Glomerular visceral epithelial cell (primary cell): Measurements from ENCODE around the gene TUBA8.
"Not testable (repeated sequence)": the region's sequence is repeated elsewhere in the genome, so short reads cannot be mapped to it uniquely, and the experiment has no call there.

Experiments
- DNase-seq: peaks from one replicate; pipeline ENCODE4 v3.0.0-alpha.2; 2016; ENCODE audit errors: extremely low spot score

The TUBA8 gene

DNA sequence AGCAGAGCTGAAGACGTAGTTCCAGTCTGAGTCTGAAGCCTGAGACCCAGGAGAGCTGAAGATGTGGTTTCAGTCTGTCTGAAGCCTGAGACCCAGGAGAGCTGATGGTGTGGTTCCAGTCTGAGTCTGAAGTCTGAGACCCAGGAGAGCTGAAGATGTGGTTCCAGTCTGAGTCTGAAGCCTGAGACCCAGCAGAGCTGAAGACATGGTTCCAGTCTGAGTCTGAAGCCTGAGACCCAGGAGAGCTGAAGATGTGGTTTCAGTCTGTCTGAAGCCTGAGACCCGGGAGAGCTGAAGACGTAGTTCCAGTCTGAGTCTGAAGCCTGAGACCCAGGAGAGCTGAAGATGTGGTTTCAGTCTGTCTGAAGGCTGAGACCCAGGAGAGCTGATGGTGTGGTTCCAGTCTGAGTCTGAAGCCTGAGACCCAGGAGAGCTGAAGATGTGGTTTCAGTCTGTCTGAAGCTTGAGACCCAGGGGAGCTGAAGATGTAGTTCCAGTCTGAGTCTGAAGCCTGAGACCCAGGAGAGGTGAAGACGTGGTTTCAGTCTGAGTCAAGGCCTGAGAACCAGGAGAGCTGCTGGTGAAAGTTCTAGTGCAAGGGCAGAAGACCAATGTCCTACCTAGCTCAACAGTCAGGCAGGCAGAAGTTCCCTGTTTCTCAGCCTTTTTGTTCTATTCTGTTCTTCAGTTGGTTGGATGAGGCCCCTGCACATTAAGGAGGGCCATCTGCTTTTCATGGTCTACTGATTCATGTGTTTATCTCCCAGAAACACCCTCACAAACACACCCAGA lies 3.9 kb upstream of the TUBA8 start:
- DNase-seq: not testable (repeated sequence)

DNA sequence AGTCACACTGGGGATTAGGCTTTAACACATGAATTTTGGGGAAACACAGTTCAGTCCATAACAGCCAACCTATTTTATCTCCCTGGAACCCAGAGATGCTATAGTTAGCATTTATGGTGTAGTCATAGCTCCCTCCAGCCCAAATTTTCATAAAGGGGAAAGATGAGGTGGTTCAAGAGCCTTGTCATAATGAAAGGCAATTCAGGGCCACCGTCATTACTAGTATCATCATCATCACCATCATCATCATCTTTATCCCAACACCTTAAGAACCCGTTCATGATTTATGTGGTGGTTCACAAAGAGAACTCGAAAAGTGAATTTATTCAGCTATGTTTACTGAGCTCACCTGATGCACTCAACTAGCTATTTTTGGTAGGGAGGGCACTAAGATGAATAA lies 2.4 kb upstream of the TUBA8 start:
- DNase-seq: no peak

DNA sequence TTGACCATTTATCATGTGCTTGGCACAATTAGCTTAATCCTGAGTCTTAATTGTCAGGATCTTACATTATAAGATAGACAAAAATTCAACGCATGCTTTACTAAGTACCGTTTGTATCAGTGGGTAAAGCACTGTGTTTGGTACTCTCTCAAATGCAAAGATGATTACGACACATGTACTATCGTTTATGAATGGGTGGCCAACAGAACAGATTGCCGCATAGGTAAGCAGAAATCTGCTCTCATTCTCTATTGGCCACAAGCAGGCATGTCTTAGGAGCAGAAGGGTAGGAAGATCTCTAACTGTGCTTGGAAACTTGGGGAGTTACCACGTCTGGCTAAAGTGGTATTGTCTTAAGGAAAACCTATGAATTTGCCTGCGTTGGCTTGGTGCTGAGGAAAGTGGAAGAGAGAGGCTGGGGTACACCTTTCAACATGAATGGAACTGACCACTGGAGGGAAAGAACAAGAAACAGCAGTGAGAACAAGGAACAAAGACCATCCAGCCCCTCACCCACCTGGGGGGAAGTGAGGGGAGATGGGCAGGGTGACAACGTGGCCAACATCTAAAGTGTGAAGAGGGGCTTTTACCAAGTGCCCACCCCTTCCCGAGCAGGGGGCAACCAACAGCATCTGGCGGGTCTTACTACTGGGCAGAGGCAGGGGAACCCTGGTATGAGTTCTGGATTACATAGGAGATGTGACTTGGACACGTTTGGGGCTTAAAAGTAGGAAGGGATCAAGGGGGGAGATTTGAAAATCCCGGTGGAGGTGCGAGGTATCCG lies 1.0 kb upstream of the TUBA8 start:
- no peak for DNase-seq

DNA sequence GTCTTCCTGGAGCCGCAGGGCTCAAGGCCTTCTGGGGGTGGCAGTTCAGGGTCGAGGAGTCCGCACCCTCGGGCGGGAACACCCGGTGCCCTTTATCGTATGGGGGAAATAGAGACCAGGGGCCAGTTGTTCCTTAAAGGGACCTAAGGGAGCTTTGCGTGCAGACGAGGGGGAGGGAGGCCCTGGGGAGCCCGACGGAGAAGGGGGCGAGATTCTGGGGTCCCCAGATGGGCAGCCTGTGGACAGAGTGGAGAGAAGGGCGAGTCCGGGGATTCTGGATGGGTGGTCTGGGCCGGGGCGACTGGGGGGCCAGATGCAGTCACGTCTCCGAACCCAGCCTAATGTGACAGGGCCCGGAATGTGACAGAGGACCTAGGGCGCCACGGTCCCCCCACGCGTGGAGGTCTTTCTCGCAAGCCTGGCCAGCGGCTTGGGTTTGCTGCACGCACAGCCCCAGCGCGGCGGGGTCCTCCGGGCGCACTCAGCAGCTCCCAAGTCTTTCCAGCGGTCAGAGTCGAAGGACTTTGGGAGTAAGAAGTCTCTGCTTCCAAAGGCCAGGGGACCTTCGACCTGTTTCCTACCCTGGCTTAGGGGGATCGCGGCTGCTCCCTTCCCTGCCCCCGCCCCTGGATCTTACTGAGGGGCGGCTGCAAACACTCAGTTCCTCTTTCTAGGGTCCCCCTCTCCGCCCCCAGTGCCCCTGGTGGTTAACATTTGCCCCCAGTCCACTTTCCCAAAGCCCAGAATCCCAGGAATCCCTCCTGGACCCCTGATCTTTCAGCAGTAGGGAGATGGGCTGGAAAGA lies 547 bp downstream of the TUBA8 start:
- DNase-seq: no peak

DNA sequence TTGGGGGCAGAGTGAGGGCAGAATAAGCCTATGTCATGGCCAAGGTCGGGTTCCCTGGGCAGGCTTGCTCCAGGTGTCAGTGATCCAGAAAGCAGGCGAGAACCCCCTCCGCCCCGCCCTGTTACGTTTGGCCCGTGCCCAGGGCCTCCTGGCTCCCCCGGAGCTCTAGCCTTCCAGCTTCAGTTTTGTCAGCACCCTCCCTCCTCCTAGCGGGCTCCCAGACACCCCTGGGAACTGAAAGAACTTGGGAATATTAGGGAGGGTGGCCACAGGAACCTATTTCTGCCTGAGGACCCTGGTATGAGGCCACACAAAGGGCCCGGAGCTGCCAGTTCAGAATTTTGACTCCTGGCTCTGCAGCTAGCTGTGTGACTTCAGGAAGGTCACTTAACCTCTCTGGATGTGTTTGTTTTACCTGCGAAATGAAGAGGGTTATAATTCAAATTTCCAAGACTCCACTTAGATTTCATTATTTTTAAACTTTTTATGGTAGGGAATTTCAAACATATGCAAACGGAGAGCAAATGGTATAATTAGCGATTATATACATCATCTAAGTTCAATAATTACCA lies 1.2 kb downstream of the TUBA8 start:
- DNase-seq: no peak

DNA sequence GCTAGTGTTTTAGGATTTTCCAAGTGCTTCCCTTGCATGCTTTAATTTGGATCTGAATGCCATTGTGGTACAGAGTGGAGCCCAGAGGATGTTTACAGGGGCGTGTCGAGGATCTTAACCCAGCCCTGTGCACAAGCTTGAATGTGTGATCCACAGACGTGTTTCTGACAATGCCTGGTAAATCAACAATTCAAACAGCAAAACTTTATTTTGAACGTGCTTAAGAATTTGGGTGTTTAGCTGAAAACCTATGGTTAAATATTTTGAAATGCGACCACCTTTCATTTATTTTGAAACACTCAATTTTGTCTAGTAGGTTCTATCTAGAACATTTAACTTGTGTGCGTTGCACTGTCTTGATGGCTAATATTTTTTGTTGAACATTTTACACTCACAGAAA lies 1.8 kb downstream of the TUBA8 start:
- no peak for DNase-seq

DNA sequence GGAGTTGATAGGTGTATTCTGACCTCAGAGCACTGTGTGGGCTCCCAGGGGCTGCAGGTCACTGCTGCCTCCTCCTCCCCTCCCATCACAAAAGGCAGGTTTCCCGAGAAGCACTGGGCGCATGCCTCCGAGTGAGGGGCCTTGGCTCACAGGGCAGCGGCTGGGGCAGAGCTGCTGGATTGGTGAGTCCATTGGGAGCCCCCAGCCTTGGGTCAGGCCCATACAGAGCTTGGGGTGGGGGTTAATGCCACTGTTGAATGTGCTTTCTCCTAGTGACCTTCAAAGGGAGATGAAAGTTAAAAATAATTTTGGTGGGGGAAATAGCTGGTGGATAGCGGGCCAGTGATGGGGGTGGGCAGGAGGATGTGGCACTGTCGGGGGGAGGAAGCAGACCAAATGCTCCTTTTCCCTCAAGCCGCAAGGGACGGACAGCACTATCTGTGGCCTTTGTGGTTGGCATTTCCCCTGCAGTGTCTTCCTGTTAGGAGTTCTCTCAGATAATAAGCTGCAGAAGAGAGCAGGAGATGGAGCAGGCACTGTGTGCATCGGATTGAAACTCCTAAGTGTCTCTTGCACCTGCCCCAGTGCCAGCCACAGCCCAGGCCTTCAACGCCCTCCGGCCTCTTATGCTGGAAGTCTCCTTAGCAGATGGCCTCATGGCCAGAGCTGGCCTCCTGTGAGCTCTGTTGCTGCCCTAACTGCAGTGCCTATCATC lies 3.2 kb downstream of the TUBA8 start:
- DNase-seq: no peak

DNA sequence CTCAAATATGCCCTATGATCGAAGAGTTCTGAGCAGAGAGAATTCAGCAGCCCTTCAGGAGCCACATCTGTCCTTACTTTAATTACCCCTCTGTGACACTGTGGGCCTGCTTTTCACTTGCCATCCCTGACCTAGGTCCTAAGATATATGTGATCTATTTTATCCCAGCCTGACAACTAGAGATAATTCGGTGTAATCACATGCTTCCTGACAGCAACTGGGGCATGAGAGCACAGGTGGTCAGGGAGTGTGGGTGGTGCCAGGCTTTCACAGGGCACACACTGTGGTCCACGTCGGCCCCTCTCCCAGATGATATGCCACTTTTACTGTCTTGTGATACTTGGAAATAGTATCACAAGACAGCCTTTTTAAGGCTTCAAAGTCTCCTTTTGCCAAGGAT lies 3.9 kb downstream of the TUBA8 start:
- no peak for DNase-seq

DNA sequence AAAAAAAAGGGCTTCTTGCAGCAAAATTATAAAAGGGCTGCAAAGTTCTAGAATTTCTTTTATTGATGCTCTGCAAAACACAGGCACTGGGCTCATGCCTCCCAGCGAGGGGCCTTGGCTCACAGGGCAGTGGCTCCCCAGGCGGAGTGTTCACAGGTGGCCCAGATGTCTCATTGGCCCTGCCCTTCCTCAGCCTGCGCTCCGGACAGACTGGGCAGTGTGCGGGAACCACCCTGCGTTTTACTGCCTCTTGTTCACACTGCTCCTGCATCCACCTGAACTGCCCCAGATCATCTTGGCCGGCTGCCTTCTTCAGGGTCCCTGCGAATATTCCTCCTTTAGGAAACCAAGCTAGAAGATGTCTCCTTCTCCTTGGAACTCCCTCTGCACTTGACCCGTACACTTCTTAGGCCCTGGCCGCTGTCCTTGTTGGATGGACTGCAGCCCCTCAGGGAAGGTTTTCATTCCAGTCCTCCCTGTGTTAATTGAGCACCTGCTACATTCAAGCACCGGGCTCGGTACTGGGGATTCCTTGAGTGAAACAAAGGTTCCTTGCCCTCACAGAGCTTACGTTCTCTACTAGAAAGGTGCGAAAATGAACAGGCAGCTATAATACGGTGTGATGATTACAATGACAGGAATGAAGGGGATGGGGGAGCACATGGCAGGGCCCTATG lies 4.5 kb downstream of the TUBA8 start:
- DNase-seq: no peak

DNA sequence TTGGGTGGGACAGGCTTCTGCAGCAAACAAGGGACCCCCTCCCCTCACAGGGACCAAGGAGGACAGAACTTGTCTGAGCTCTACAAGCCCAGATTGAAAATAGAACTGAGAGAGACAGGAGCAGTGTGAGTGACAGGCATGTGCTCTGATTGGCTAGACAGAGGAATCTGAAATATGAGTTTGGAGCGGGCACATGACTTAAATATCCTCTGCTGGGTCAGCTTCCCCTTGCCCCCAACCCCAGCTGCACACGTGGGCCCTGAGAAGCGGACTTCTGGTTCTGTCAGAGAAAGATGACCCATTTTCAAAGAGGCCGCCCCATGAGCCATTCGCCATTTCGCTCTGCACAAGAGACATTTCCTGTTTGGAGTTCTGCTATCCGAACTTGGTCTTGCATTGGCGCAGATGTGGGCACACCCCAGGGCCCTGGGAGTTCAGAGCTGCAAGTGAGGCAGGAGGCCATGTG lies 5.3 kb downstream of the TUBA8 start:
- DNase-seq: no peak

DNA sequence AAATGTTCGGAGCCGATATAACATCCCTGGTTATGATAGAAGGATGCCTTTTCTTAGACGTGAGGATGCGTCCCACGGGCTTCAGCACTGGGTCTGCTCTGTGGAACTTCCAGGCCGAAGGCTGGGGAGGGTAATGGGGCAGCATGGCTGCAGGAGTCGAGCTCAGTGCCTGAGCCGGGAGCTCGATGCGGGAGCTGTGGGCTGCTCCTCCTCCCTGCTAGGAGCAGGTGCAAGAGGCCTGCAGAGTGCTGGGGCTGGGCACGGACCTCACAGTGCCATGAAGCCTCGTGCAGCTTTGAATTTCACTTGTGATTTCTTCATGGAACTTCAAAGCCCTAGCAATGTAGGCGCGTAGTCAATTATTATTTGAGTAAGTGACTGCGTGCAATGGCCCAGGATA lies 6.0 kb downstream of the TUBA8 start:
- DNase-seq: no peak

DNA sequence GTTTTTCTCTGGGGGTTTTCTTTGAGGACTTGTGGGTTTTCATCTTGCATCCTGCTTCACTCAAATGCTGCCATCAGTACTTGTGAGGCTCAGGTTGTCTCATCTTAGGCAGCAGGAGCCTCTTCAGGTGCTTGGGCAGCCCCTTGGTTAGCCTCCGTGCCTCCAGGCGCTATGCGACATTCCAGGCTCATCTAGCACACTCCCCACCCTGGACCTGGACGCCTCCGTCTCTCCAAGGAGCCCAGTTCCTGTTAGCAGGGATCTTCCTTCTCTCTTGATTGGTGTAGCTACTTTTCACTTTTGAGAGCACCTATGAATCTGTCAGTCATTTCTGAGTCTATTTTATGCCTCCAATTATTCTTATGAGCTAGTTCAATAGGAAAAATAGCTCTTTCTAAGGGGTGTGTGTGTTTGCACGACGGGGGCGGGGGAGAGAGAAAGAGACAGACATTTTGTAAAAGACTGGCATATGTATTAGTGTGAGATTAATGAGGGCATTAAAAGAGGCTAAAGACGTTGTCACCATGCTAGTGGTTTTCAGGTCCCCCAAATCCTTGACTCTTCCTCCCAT lies 7.8 kb downstream of the TUBA8 start:
- no peak for DNase-seq

DNA sequence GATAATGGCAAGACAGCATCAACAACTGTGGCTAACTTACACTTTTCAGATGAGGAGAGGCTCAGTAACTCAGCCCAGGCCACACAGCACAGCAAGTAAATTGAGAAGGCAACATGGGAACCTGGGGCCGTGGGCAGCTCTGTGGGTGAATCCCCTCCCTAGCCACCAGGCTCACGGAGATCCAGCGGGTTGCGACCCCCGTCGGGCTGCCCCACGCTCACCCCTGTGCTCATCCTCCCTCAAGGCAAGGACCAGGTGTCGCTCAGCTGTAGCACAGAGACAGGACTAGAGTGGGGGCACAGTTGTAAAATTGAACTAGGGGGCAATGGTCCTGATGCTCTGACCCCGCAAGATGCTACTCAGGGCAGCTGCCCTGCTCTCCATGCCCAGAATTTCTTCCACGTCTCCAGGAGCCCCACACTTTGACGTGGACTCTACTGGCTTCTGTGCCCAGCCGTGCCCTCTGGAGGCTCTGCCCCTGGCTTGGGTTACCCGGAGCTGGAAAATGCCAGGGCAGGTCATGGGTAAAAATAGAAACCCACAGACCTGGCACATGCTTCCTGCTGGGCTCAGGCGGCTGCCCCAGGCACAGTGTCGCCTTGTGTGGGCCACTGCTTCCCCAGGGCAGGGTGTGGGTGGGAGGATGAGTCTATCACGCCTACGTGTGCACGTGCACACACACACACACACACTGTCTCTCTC lies 9.0 kb downstream of the TUBA8 start:
- no peak for DNase-seq

DNA sequence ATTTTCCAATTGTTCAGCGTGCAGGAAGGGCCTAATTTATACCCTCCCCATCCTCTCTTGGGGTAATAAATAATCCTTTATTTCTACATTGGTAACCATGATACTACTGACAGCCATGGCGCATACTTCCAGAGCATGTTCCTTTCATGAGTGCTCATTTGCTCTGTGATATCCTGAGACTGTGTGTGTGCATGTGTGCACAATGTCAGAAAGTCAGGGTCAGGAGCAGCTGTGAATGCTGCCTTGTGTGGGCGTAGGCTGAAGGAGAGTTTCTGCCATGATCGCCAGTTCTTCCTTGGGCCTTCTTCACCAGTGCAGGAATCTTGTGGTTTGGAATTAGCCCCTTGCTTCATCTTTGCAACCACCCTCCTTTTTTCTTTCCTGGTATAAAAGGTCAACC lies 10.2 kb downstream of the TUBA8 start:
- no peak for DNase-seq

DNA sequence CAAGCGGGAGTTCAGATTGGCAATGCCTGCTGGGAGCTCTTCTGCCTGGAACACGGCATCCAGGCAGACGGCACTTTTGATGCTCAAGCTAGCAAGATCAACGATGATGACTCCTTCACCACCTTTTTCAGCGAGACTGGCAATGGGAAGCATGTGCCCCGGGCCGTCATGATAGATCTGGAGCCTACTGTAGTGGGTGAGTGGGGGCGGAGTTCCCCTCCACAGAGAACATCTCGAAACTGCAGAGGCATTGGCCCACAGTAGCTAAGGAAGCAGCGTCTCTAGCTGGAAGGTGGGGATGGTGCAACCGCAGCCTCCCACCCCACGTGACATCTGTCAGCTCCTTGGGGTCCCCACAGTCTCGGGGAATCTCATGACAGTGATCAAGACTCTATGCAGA lies 10.9 kb downstream of the TUBA8 start:
- DNase-seq: no peak

DNA sequence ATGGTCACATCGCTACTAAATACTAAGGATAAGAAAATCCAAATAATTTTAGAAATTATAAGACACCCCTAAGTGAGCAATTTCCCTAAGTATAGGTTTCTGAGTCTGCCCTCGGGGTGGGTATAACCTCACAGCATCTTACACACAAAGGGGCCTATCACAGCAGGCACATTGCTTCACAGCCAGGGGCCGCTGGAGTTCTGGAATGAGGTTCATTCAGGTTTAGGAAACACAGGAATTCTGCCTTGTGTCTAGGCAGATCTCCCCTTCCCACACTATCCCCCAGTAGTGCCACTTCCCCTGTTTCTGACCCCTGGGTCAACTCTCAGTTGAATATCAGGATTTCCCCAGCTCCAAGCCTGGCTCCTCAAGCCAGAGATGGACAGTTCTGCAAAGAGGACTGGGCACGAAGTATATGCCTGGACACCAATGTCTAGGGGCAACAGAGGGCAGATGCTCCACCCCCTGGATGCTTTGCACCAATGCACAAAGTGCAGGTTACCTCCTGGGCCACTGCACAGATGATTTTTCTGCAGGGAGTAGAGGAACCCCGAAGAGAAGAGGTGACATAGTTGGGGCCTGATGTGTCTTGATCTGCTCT lies 11.4 kb downstream of the TUBA8 start:
- DNase-seq: no peak

DNA sequence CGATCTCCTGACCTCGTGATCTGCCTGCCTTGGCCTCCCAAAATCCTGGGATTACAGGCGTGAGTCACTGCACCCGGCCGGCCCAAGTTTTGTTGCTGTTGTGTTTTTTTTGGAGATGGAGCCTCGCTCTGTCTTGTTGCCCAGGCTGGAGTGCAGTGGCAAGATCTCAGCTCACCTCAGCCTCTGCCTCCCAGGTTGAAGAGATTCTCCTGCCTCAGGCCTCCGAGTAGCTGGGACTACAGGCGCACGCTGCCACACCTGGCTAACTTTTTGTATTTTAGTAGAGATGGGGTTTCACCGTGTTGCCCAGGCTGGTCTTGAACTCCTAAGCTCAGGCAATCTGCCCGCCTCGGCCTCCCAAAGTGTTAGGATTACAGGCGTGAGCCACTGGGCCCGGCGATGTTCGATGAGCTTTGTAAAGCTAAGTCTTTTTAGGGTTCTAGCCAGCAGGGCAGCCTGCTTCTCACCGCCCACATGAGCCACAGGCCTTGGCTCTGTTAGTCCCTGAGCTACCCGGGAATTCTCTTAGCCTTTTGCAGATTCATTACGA lies 12.9 kb downstream of the TUBA8 start:
- not testable (repeated sequence) for DNase-seq

DNA sequence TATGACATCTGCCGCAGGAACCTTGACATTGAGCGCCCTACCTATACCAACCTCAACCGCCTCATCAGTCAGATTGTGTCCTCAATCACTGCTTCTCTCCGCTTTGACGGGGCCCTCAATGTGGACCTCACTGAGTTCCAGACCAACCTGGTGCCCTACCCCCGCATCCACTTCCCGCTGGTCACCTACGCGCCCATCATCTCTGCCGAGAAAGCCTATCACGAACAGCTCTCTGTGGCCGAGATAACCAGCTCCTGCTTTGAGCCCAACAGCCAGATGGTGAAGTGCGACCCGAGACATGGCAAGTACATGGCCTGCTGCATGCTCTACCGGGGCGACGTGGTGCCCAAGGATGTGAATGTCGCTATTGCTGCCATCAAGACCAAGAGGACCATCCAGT lies 16.0 kb downstream of the TUBA8 start:
- no peak for DNase-seq

DNA sequence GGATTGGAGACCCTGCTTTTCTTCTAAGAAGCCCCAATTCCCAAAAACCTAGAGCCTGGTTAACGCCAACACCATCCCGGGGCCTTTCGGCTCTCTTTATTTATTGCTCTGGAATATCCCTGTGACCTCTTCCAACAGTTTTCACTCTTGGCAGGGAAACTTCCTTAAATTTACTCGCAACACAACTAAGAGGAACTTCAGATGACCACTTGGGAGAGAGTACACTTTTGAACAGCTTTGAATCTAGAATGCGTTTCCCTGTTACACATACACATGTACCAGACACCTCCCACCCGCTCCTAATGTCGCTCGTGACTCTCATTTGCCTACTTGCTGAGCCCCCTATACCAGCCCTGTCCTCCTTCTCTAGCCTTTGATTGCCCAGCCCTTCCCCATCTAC lies 19.4 kb downstream of the TUBA8 start:
- no peak for DNase-seq
